IMR-90 (cell line): ENCODE data around the gene PPP1R3D. TPM values are rescaled to one million over a fixed set of nuclear protein-coding genes. Genes with fewer than 3 reads are reported as not detected.

Experiments
- ATAC-seq: fragments of 200-7000 bp; cut with Tn5 transposase; 2 replicates; pipeline ENCODE4 v1.9.1; 2020; ENCODE audit warnings: low read depth, mild to moderate bottlenecking, moderate library complexity
- BruUV-seq: library from RNA; stranded (reverse); fragments of 400-500 nt; replicated peaks from 2 replicates; lab custom pipeline; 2021; lab: Mats Ljungman, UMichigan
- CTCF ChIA-PET: fragments of 300-600 bp; formaldehyde crosslinking; extraction: SDS; loops from one replicate; lab custom pipeline; 2021; ENCODE audit warnings: antibody characterized with exemption; lab: Yijun Ruan, JAX
- POLR2A ChIA-PET: fragments of 300-600 bp; sonication (Branson Sonifier 250); formaldehyde crosslinking; loops from one replicate; lab custom pipeline; 2022; ENCODE audit warnings: antibody characterized with exemption; ENCODE audit not compliant: unreplicated experiment; lab: Charles Lee
- DNase-seq: peaks from one replicate; pipeline ENCODE4 v3.0.0; 2013
- H2AFZ ChIP-seq: replicated peaks from 2 replicates; pipeline ENCODE3; 2013; ENCODE audit warnings: low read length, mild to moderate bottlenecking; ENCODE audit not compliant: poor library complexity
- H2AK5ac ChIP-seq: 2 replicates; pipeline ENCODE4 v1.6.1; 2013; ENCODE audit warnings: low read depth, low read length, inconsistent platforms
- H2AK9ac ChIP-seq: replicated peaks from 2 replicates; pipeline ENCODE3; 2013; ENCODE audit warnings: mild to moderate bottlenecking, low read depth, low read length, moderate library complexity; ENCODE audit not compliant: poor library complexity
- H2BK120ac ChIP-seq: 2 replicates; pipeline ENCODE4 v1.6.1; 2013; ENCODE audit warnings: low read depth, low read length, inconsistent platforms
- H2BK15ac ChIP-seq: 3 replicates; pipeline ENCODE4 v1.6.1; 2013; ENCODE audit warnings: low read depth, low read length, inconsistent platforms
- H2BK20ac ChIP-seq: 2 replicates; pipeline ENCODE4 v1.6.1; 2013; ENCODE audit warnings: low read depth, mild to moderate bottlenecking, inconsistent platforms, low read length, moderate library complexity
- H2BK5ac ChIP-seq: 2 replicates; pipeline ENCODE4 v1.6.1; 2013; ENCODE audit warnings: mild to moderate bottlenecking, low read depth, low read length, inconsistent platforms; ENCODE audit not compliant: poor library complexity, severe bottlenecking
- H3K14ac ChIP-seq: replicated peaks from 2 replicates; pipeline ENCODE4 v1.6.1; 2013; ENCODE audit warnings: low read depth, low read length, inconsistent platforms
- H3K18ac ChIP-seq: 2 replicates; pipeline ENCODE4 v1.6.1; 2013; ENCODE audit warnings: low read depth, low read length, control low read depth
- H3K23ac ChIP-seq: 2 replicates; pipeline ENCODE4 v1.6.1; 2013; ENCODE audit warnings: low read depth, low read length, inconsistent platforms
- H3K27ac ChIP-seq: 2 replicates; pipeline ENCODE4 v1.5.1; 2013; ENCODE audit warnings: mild to moderate bottlenecking, control low read depth, low read length; ENCODE audit not compliant: insufficient read depth
- H3K27me3 ChIP-seq: 2 replicates; pipeline ENCODE4 v1.6.1; 2013; ENCODE audit warnings: low read length; ENCODE audit not compliant: control insufficient read depth, insufficient read depth
- H3K36me3 ChIP-seq: 2 replicates; pipeline ENCODE4 v1.6.1; 2013; ENCODE audit warnings: low read length, mixed read lengths; ENCODE audit not compliant: control insufficient read depth, insufficient read depth
- H3K4ac ChIP-seq: 2 replicates; pipeline ENCODE4 v1.6.1; 2013; ENCODE audit warnings: low read depth, low read length, inconsistent platforms
- H3K4me1 ChIP-seq: 2 replicates; pipeline ENCODE4 v1.6.1; 2013; ENCODE audit warnings: low read length, mixed read lengths; ENCODE audit not compliant: control insufficient read depth, insufficient read depth
- H3K4me2 ChIP-seq: 2 replicates; pipeline ENCODE4 v1.6.1; 2013; ENCODE audit warnings: low read depth, mild to moderate bottlenecking, control low read depth, low read length, moderate library complexity
- H3K4me3 ChIP-seq: 2 replicates; pipeline ENCODE4 v1.5.1; 2013; ENCODE audit warnings: low read depth, mild to moderate bottlenecking, control low read depth, low read length, moderate library complexity; ENCODE audit not compliant: insufficient read depth
- H3K56ac ChIP-seq: 2 replicates; pipeline ENCODE4 v1.6.1; 2013; ENCODE audit warnings: low read length, inconsistent platforms; ENCODE audit not compliant: insufficient read depth; ENCODE audit errors: extremely low read depth
- H3K79me1 ChIP-seq, 2 experiments: 2 replicates each; pipeline ENCODE4 v1.6.1; 2013; ENCODE audit warnings: low read length in 2 of 2, inconsistent platforms in 1 of 2, low read depth in 1 of 2
- H3K9ac ChIP-seq: 2 replicates; pipeline ENCODE4 v1.6.1; 2013; ENCODE audit warnings: low read depth, low read length, control low read depth
- H3K9me1 ChIP-seq: 2 replicates; pipeline ENCODE4 v1.6.1; 2013; ENCODE audit warnings: low read length, inconsistent platforms; ENCODE audit not compliant: insufficient read depth
- H3K9me3 ChIP-seq: 2 replicates; pipeline ENCODE4 v1.6.1; 2013; ENCODE audit warnings: low read length; ENCODE audit not compliant: control insufficient read depth, insufficient read depth
- H4K20me1 ChIP-seq: 2 replicates; pipeline ENCODE4 v1.6.1; 2013; ENCODE audit warnings: low read length, inconsistent platforms; ENCODE audit not compliant: insufficient read depth
- H4K5ac ChIP-seq: 2 replicates; pipeline ENCODE4 v1.6.1; 2013; ENCODE audit warnings: mild to moderate bottlenecking, low read depth, low read length, control low read depth
- H4K8ac ChIP-seq, 2 experiments: 2 replicates each; pipeline ENCODE4 v1.6.1; 2013; ENCODE audit warnings: low read depth in 2 of 2, low read length in 2 of 2, control low read depth in 1 of 2, inconsistent platforms in 1 of 2
- H4K91ac ChIP-seq: 2 replicates; pipeline ENCODE4 v1.6.1; 2013; ENCODE audit warnings: low read depth, low read length, inconsistent platforms; ENCODE audit not compliant: insufficient read depth
- FOS ChIP-seq: fragments of 150-350 bp; IDR thresholded peaks from 2 replicates; pipeline ENCODE4 v1.6.1; 2016; ENCODE audit warnings: low read depth, low read length
- MXI1 ChIP-seq: IDR thresholded peaks from 2 replicates; pipeline ENCODE4 v1.6.1; 2012; ENCODE audit warnings: low read depth, mild to moderate bottlenecking, low read length, moderate library complexity, borderline replicate concordance
- NFE2L2 ChIP-seq: fragments of 150-350 bp; IDR thresholded peaks from 2 replicates; pipeline ENCODE4 v1.6.1; 2016; ENCODE audit warnings: low read depth, mild to moderate bottlenecking, low read length
- POLR2A ChIP-seq: IDR thresholded peaks from 2 replicates; pipeline ENCODE4 v1.6.1; 2012; ENCODE audit warnings: mild to moderate bottlenecking, low read depth, low read length
- RAD21 ChIP-seq: IDR thresholded peaks from 2 replicates; pipeline ENCODE4 v1.6.1; 2012; ENCODE audit warnings: low read length, improper control_type of control experiment
- RCOR1 ChIP-seq: IDR thresholded peaks from 2 replicates; pipeline ENCODE4 v1.6.1; 2012; ENCODE audit warnings: mild to moderate bottlenecking, low read length, improper control_type of control experiment; ENCODE audit not compliant: insufficient replicate concordance
- RFX5 ChIP-seq: IDR thresholded peaks from 2 replicates; pipeline ENCODE4 v1.8.0; 2012; ENCODE audit warnings: low read depth, mild to moderate bottlenecking, low read length, moderate library complexity
- SMC3 ChIP-seq: fragments of 150-350 bp; IDR thresholded peaks from 2 replicates; pipeline ENCODE4 v1.6.1; 2016; ENCODE audit warnings: low read depth, mild to moderate bottlenecking, antibody characterized with exemption, low read length, moderate library complexity
- WGBS, 2 experiments: methylation state at CpG; one replicate each; pipeline versions ENCODE4 v1.1.5 to v1.1.7; 2013; ENCODE audit warnings: missing lambda C conversion rate in 2 of 2; ENCODE audit not compliant: insufficient read length in 1 of 2; ENCODE audit errors: extremely low coverage in 2 of 2; 5-methylcytosine and 5-hydroxymethylcytosine counted together
- dilution Hi-C: fragments of 300-500 bp; cut with HindIII; formaldehyde crosslinking; loops from one replicate; pipeline ENCODE4 v1.14.3; 2018; ENCODE audit warnings: low sequenced_read_pairs; ENCODE audit not compliant: unreplicated experiment
- in situ Hi-C: fragments of 300-500 bp; cut with MboI; formaldehyde crosslinking; loops from 3 replicates; pipeline ENCODE4 v1.14.3; 2019; ENCODE audit warnings: low sequenced_read_pairs, inconsistent platforms, mixed read lengths
- intact Hi-C: fragments of 100-400 bp; cut with micrococcal nuclease; formaldehyde crosslinking; loops from 2 replicates; pipeline ENCODE4 v1.10.0; 2022
- polyA plus RNA-seq, 3 experiments: library from polyadenylated mRNA; depleted of rRNA; stranded (reverse); fragments of >200 nt; gene quantifications; 2 replicates each; pipeline ENCODE4 v1.2.3, GENCODE V29; 2012; ENCODE audit warnings: low replicate concordance in 1 of 3
- total RNA-seq: library from RNA; depleted of rRNA; stranded (reverse); fragments of >200 nt; gene quantifications from 2 replicates; pipeline ENCODE4 v1.2.3, GENCODE V29; 2012
- TF ChIP-seq, protein P1 (sequence below): conservative IDR thresholded peaks from 2 replicates; pipeline ENCODE4 v1.5.1; 2012; ENCODE audit warnings: mild to moderate bottlenecking, low read depth, low read length, improper control_type of control experiment
- TF ChIP-seq, protein P2 (sequence below): fragments of 150-350 bp; IDR thresholded peaks from 2 replicates; pipeline ENCODE4 v1.6.1; 2017; ENCODE audit warnings: mild to moderate bottlenecking, antibody characterized with exemption, low read length, low read depth
- TF ChIP-seq, protein P3 (sequence below): fragments of 150-350 bp; IDR thresholded peaks from 2 replicates; pipeline ENCODE4 v1.6.1; 2016; ENCODE audit warnings: low read depth, mild to moderate bottlenecking, low read length, moderate library complexity, borderline replicate concordance

Gene PPP1R3D
- total and polyA plus RNA-seq, 2 of the 4 experiments (the other 2 are of a cell fraction) = 1.6 to 2.7 TPM

DNA sequence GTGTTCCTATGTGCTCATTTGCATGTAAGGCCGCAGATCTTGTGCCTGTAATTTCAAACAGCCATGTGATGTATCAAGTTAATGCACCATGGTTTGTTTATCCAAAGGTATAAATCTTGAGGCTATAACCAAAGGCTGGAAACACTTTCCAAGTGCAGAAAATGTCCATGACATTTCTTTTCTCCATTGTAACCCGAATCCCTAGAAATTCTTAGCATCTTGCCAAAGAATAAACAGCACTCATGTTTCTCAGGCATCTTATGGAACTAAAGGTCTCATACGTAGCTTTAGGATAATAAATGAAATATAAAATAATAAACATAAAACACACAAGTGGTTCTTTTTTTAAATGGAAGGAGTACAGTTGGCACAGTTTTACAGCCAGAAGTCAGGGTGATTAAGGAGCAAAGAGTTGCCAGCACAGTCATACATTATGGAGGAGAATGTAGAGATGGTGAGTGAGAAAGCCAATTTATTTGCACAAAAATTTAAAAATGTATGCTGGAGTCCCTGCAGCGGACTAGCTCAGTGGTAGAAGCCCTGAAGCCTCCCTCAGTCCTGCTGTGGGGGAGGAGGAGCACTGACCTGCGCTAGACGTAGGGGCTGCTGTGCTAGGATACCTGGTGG lies 36.2 kb upstream of the PPP1R3D start:
- dilution Hi-C loops = no loop called here
- Histone ChIP-seq H3K4me3 (no peak overlapping the region), H3K14ac (no peak overlapping the region), H3K18ac (no peak overlapping the region), H3K27me3 (no peaks in the 10 kb centered on the region; the same call in 1 of the 2 replicates), H2AK5ac (no peak overlapping the region), H2AK9ac (no peak overlapping the region), H3K23ac (no peak overlapping the region), H3K9me1 (no peaks in the 10 kb centered on the region), H3K36me3 (no peaks in the 10 kb centered on the region), H4K5ac (no peak overlapping the region), H3K56ac (no peak overlapping the region), H2AFZ (no peak overlapping the region), H3K4me1 (peaks cover 6% of the 10 kb centered on the region; the same call in 1 of the 2 replicates), H2BK120ac (no peak overlapping the region), H2BK20ac (no peak overlapping the region), H3K4me2 (peak overlapping the region; percentile 65; the same call in 1 of the 2 replicates), H3K79me1 (no peaks in the 10 kb centered on the region), H3K4ac (no peak overlapping the region), H4K91ac (no peak overlapping the region), H3K9ac (no peak overlapping the region), H3K27ac (peak overlapping the region; percentile 45; the same call in 1 of the 2 replicates), H2BK15ac (no peak overlapping the region), H4K8ac (no peak overlapping the region), H3K9me3 (no peaks in the 10 kb centered on the region), H4K20me1 (no peaks in the 10 kb centered on the region), H2BK5ac (no peak overlapping the region)
- WGBS, 2 experiments = no CpG with 5 or more reads among the region's 6 CpGs
- ChIA-PET CTCF (no interaction called here), POLR2A (no interaction called here)
- intact Hi-C loops = no loop called here
- no TSS peak for BruUV-seq
- ATAC-seq (peak; percentile 84), DNase-seq (peak; percentile 49)
- in situ Hi-C loops = no loop called here
- TF ChIP-seq, protein P1, sequence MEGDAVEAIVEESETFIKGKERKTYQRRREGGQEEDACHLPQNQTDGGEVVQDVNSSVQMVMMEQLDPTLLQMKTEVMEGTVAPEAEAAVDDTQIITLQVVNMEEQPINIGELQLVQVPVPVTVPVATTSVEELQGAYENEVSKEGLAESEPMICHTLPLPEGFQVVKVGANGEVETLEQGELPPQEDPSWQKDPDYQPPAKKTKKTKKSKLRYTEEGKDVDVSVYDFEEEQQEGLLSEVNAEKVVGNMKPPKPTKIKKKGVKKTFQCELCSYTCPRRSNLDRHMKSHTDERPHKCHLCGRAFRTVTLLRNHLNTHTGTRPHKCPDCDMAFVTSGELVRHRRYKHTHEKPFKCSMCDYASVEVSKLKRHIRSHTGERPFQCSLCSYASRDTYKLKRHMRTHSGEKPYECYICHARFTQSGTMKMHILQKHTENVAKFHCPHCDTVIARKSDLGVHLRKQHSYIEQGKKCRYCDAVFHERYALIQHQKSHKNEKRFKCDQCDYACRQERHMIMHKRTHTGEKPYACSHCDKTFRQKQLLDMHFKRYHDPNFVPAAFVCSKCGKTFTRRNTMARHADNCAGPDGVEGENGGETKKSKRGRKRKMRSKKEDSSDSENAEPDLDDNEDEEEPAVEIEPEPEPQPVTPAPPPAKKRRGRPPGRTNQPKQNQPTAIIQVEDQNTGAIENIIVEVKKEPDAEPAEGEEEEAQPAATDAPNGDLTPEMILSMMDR = no peak
- TF ChIP-seq MXI1 (no peak), SMC3 (no peak), FOS (no peak), RFX5 (no peak), POLR2A (no peak), NFE2L2 (no peak), RAD21 (no peak), RCOR1 (no peak)
- TF ChIP-seq, protein P2, sequence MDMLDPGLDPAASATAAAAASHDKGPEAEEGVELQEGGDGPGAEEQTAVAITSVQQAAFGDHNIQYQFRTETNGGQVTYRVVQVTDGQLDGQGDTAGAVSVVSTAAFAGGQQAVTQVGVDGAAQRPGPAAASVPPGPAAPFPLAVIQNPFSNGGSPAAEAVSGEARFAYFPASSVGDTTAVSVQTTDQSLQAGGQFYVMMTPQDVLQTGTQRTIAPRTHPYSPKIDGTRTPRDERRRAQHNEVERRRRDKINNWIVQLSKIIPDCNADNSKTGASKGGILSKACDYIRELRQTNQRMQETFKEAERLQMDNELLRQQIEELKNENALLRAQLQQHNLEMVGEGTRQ = no peak
- TF ChIP-seq, protein P3, sequence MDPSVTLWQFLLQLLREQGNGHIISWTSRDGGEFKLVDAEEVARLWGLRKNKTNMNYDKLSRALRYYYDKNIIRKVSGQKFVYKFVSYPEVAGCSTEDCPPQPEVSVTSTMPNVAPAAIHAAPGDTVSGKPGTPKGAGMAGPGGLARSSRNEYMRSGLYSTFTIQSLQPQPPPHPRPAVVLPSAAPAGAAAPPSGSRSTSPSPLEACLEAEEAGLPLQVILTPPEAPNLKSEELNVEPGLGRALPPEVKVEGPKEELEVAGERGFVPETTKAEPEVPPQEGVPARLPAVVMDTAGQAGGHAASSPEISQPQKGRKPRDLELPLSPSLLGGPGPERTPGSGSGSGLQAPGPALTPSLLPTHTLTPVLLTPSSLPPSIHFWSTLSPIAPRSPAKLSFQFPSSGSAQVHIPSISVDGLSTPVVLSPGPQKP = no peak
